ENCODE data around the gene MLLT1.

Gene MLLT1

DNA sequence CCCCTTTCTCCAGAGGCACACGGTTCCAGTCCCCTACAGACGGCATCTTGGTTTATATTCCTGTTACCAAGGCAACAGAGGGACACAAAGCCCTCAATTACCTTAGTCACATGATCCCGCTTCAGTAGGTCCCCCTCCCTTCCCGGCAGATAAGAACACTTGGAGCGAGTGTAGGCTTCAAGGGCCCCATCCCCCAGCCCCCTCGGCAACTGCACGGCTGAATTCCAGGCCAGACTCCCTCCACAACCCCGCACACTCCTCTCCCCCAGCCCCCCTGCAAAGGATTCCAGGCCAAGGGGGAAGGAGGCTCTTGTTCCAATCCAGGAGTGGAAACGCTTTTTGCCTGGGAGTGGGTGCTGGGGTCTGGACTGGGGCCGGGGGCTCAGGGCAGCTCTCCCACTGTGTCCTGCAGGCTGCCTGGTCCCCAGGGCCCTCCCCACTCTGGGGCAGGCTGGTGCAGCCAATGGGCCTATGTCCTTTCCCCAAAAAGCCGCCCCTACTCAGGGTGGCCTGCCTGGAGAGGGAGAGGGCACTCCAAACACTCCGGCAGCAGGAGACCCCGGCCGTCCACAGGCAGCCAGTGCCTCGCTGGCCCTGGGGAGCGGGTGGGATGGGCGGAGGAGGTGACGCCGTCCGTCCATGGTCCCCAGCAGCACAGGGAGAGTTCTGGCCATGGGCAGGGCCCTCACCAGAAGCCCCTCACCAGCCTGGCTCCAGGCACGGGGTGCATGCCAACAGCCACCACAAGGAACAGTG is 62.6 kb downstream of the MLLT1 start:
- TF ChIP-seq, protein P1, sequence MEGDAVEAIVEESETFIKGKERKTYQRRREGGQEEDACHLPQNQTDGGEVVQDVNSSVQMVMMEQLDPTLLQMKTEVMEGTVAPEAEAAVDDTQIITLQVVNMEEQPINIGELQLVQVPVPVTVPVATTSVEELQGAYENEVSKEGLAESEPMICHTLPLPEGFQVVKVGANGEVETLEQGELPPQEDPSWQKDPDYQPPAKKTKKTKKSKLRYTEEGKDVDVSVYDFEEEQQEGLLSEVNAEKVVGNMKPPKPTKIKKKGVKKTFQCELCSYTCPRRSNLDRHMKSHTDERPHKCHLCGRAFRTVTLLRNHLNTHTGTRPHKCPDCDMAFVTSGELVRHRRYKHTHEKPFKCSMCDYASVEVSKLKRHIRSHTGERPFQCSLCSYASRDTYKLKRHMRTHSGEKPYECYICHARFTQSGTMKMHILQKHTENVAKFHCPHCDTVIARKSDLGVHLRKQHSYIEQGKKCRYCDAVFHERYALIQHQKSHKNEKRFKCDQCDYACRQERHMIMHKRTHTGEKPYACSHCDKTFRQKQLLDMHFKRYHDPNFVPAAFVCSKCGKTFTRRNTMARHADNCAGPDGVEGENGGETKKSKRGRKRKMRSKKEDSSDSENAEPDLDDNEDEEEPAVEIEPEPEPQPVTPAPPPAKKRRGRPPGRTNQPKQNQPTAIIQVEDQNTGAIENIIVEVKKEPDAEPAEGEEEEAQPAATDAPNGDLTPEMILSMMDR (IDR thresholded peaks at IDR 0.05), result no peak
- Histone ChIP-seq H3K27ac (peak overlapping the region in 1 of 2 donors; percentile 38), H3K4me3 (no peak overlapping the region)
- DNase-seq (ENCODE audit: low spot score), result no peak

DNA sequence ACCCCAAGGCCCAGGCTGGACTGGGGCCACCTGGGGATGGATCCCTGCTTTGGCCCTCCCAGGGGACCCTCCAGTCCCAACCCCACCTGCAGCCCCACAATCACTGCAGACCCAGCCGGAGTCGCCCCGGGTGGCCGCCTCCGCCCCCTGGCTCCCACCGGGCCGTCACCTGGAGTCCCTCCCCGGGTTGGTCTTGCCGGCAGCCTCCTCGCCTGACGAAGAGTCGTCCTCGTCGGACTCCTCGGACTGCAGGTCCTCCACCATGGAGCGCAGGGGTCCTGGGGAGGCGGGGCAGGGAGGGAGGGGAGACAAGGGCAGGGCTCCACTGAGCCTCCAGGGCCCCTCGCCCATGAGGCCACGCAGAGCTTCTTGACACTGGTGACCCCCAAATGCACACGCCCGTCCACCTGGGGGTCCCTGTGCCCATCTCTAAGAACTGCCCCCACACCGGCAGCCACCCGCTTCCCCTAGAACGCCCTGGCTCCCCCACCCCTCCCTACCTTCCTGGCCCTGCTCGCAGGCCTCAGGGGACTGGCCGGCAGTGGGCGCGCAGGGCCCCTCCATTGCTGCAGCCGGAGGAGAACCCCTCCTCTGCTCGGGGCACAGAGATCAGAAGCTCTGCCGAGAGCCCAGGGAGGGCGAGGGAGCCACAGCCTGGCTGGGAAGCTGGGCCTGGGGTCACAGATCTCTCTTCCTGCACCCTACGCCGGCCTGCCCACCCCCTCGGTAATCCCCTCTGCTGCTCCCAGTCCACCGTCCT is 63.4 kb downstream of the MLLT1 start:
- H3K27ac ChIP-seq, result no peak overlapping the region
- no peak for DNase-seq (ENCODE audit: low spot score)
- TF ChIP-seq, protein P1 (IDR thresholded peaks at IDR 0.05), result no peak
- no peak overlapping the region for H3K4me3 ChIP-seq

DNA sequence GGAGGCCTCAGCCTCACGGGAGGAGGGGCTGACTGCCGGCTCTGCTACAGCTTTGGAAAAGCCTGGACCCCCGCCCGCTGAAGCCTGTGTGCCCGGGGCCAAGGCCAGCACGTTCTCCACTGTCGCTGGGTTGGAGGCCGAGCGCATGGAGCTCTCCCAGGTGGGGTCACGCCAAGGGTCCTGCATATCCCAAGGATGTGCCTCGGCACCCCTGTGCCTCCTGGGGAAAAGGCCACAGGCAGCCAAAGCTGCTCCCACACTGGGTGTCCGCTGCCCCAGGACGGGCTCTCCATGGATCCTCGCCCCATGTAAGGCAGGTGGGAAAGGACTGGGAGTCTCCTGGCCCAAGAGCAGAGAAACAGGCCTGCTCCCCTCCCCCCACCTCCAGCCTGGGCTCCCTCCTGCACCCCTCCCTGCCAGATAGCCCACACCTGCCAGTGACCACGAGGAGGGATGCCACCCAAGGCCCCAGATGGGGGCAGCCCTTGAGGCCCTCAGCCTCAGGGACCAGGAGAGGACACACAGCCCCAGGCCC is 64.0 kb downstream of the MLLT1 start:
- no peak overlapping the region for H3K27ac ChIP-seq
- TF ChIP-seq, protein P1 (IDR thresholded peaks at IDR 0.05), result no peak

DNA sequence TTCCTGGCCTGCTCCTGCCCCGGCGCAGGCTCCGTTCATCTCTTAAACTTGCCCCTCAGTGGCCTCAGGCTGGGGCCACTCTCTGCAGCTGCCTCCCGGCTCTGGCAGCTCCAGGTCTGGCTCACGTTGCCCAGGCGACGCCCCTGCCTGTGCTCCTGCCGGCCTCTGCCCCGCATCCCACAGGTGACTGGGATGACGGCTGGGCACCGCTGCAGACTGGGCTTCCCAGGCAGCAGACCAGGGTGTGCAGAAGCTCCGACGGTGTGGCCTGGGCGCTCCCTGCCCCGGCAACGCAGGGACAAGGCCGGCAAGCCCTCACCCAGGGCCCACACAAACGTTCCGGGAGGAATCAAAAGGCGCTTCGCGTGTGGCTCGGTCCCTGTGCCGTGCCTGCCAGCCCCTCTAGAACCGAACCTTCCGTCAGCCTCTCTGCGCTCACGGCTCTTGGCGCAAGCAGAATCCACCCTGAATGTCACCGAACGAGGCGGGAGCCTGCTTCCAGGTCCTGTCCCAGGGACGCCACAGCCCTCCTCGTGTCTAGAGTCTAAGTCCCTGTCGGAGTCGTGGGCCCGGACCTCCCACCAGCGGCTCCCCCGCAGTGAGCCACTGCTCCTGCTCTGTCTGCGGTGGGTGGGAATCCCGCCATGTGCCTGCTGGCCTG is 64.8 kb downstream of the MLLT1 start:
- Histone ChIP-seq H3K4me3 (no peak overlapping the region), H3K27ac (no peak overlapping the region)
- DNase-seq (ENCODE audit: low spot score), result no peak

More for the DNA sequence above, 64.0 kb downstream of the MLLT1 start:
- DNase-seq (ENCODE audit: low spot score), result no peak
- no peak overlapping the region for H3K4me3 ChIP-seq

DNA sequence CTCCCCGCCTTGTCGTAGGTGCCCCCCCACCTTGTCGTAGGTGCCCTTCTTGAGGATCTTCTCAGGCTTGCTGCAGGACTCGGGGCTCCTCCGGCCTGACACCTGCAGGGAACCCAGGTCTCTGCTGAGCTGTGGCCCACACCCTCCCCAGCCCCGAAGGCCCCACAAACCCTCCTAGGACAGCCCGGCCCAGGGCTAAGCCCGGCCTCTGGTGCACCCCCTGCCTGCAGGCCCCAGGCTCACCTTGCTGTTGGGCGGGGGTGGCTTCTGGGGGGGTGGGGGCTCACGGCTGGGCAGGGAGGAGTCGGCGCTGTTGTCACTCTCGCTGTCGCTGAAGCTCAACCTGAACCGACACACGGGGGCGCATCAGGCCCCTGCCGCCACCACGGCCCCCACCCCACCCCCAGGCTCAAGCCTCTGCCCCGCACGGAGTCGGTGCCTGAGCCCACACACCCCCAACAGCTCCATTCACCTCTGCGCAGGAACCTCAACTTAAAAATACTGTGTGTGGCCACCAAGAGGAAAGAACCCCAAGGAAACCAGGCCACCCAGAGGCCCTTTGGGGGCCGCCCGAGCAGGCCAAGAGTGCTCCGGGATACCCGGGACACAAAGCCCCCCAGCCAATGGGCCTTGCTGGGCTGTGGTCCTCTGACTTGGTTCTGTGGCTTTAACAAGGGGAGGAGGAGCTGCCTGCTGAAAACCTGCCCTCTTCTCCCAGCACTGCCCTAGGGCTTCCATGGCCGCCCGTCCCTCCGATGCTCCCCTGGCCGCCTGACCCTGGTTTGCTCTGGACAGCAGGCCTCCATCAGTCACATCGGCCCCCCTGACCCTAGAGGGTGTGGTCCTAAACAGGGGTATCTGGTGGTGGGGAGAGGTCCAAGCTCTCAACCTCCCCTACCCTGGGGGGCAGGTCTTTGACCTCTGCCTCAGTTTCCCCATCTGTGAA is 65.8 kb downstream of the MLLT1 start:
- no peak for DNase-seq (ENCODE audit: low spot score)
- Histone ChIP-seq H3K27ac (no peak overlapping the region), H3K4me3 (no peak overlapping the region)
- TF ChIP-seq, protein P1 (IDR thresholded peaks at IDR 0.05), result no peak

More for the DNA sequence above, 64.8 kb downstream of the MLLT1 start:
- TF ChIP-seq, protein P1 (IDR thresholded peaks at IDR 0.05), result no peak

DNA sequence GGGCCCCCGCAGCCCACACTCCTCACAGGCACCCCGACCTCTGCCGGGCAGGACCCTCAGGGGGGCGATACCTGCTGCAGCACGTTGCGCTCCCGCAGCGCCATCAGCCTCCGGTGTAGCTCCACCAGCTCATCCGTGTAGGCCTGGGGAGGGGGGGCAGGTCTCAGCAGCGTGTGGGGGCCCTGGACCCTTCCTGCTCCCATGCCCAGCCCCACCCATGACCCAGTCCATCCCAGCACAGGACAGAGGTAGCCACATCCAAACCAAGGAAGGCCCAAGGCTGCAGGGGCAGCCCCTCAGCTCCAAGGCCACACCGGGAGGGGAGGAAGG is 66.5 kb downstream of the MLLT1 start:
- DNase-seq (ENCODE audit: low spot score), result peak; percentile 62
- TF ChIP-seq, protein P1 (IDR thresholded peaks at IDR 0.05), result no peak
- no peak overlapping the region for H3K4me3 ChIP-seq
- H3K27ac ChIP-seq, result no peak overlapping the region

Measured in coronary artery (tissue), 2 donors.